Pancreas (tissue), 10 donors: ENCODE measurements around the gene ZCCHC10. TPM values are rescaled to one million over a fixed set of nuclear protein-coding genes. Genes with fewer than 3 reads are reported as not detected.
A peak's percentile ranks its signal among the peaks of the same experiment; 100 is the strongest.

ENCODE experiments used
- ATAC-seq, 4 donors: fragments of 200-7000 bp; cut with Tn5 transposase; one replicate each; pipeline versions ENCODE4 v1.8.0 to v1.9.1; 2020; ENCODE audit warnings: mild to moderate bottlenecking in 4 of 4, moderate library complexity in 4 of 4
- DNase-seq, 6 donors: peaks; one replicate each; pipeline ENCODE4 v3.0.0-alpha.2; 2020
- FAIRE-seq: peaks from 2 replicates; lab custom pipeline; 2012; peaks lifted over from hg19 to GRCh38; lab: Jason Lieb, UNC
- H3K27ac ChIP-seq, 4 donors: fragments of 200-600 bp; sonication (generic); 1 replicate in 3 of 4; 2 replicates in 1 of 4; pipeline versions ENCODE4 v1.5.0 to v1.8.0; 2020
- H3K27me3 ChIP-seq, 4 donors: fragments of 200-600 bp; one replicate each; pipeline ENCODE4 v1.8.0; 2021
- H3K36me3 ChIP-seq, 3 donors: fragments of 200-600 bp; sonication (generic) in 1 of 3; one replicate each; pipeline versions ENCODE4 v1.5.0 to v1.8.0; 2020 to 2021
- H3K4me1 ChIP-seq, 3 donors: fragments of 200-600 bp; one replicate each; pipeline ENCODE4 v1.8.0; 2021
- H3K4me3 ChIP-seq, 4 donors: fragments of 200-600 bp; sonication (generic) in 2 of 4; one replicate each; pipeline versions ENCODE4 v1.5.0 to v1.8.0; 2020 to 2021
- H3K9me3 ChIP-seq, 4 donors: fragments of 200-600 bp; one replicate each; pipeline ENCODE4 v1.8.0; 2021
- CTCF ChIP-seq, 4 donors: fragments of 200-600 bp; sonication (generic) in 3 of 4; IDR thresholded peaks; one replicate each; pipeline versions ENCODE4 v1.5.0 to v1.8.0; 2021; ENCODE audit warnings: antibody characterized with exemption in 4 of 4
- WGBS, 2 donors: extraction: QIAGEN DNeasy Blood & Tissue Kit; methylation state at CpG; one replicate each; pipeline ENCODE4 v1.1.7; 2013; 5-methylcytosine and 5-hydroxymethylcytosine counted together
- intact Hi-C, 3 donors: fragments of 100-400 bp; cut with DNase I; formaldehyde crosslinking; loops; one replicate each; pipeline versions ENCODE4 v1.11.1 to v1.14.2; 2022
- polyA plus RNA-seq, 2 donors: library from polyadenylated mRNA; stranded (reverse); fragments of 200-250 nt; gene quantifications; one replicate each; pipeline ENCODE4 v1.2.3, GENCODE V29; 2013
- total RNA-seq, 6 donors: library from RNA; stranded (reverse); fragmentation: NEBNext Ultra II Directional in 4 of 6; extraction: Animal tissue kit (Norgen Biotek cat#: 25700) in 4 of 6; gene quantifications; one replicate each; pipeline versions ENCODE4 v1.2.1 to v1.2.4, GENCODE V29; 2021 to 2023
- donor health status: healthy with polysubstance abuse.
- donor health status: DM: no; HTN: no; CAD: no; lungs with moderate emphysema.
- donor health status: DM: no; HTN: no; CAD: no.
- donor health status: control.
- donor health status: control.
- donor health status: Bipolar disorder and iron deficiency.
- donor health status: DM: yes; HTN: yes; CAD: no.
- donor health status: DM: no; HTN: no; CAD: no.
- donor health status: DM: no; HTN: no; CAD: no.
- donor health status: DM: yes; HTN: yes; CAD: no.

ZCCHC10 gene
- total and polyA plus RNA-seq, 8 donors: 4.8 to 13.3 (median 9.1) TPM

GRCh38 chr5:132953710-132954109 lies 72.6 kb downstream of the ZCCHC10 start:
- H3K27ac ChIP-seq: no peak overlapping the region
- H3K9me3 ChIP-seq: no peaks in the 10 kb centered on the region
- 31 to 33% methylated on average over 6 of the region's 6 CpGs for WGBS, 2 donors
- intact Hi-C loops: no loop called here
- DNase-seq: no peak
- peak in 1 of 4 donors; percentile 67 for ATAC-seq
- no peak overlapping the region for H3K4me3 ChIP-seq
- FAIRE-seq: no peak
- TF ChIP-seq CTCF (IDR thresholded peaks at IDR 0.05): no peak
- H3K36me3 ChIP-seq: no peaks in the 10 kb centered on the region
- H3K27me3 ChIP-seq: no peaks in the 10 kb centered on the region
- H3K4me1 ChIP-seq: peaks cover 11 to 16% (median 15%) of the 10 kb centered on the region in 3 donors

GRCh38 chr5:132952829-132953228 lies 73.5 kb downstream of the ZCCHC10 start:
- Histone ChIP-seq H3K9me3 (no peaks in the 10 kb centered on the region), H3K36me3 (no peaks in the 10 kb centered on the region), H3K4me1 (peaks cover 11 to 16% (median 15%) of the 10 kb centered on the region in 3 donors), H3K4me3 (no peak overlapping the region), H3K27ac (no peak overlapping the region), H3K27me3 (no peaks in the 10 kb centered on the region)
- no peak for TF ChIP-seq CTCF (IDR thresholded peaks at IDR 0.05)
- FAIRE-seq (no peak), ATAC-seq (no peak), DNase-seq (no peak)
- intact Hi-C loops: no loop called here
- 93 to 98% methylated on average over 2 of the region's 2 CpGs for WGBS, 2 donors

- Histone ChIP-seq H3K4me3 (no peak overlapping the region), H3K36me3 (no peaks in the 10 kb centered on the region), H3K27me3 (no peaks in the 10 kb centered on the region), H3K4me1 (peaks cover 11 to 16% (median 15%) of the 10 kb centered on the region in 3 donors), H3K27ac (no peak overlapping the region), H3K9me3 (no peaks in the 10 kb centered on the region)
- intact Hi-C loops: no loop called here
- no peak for FAIRE-seq
- TF ChIP-seq CTCF (IDR thresholded peaks at IDR 0.05): no peak
- no peak for ATAC-seq
- WGBS, 2 donors: 86 to 93% methylated on average over 2 of the region's 2 CpGs
- no peak for DNase-seq
Measured at GRCh38 chr5:132951897-132952296, 74.5 kb downstream of the ZCCHC10 start.

- ATAC-seq (no peak), DNase-seq (no peak), FAIRE-seq (no peak)
- WGBS, 2 donors: 96 to 100% methylated on average over 2 of the region's 2 CpGs
- Histone ChIP-seq H3K36me3 (no peaks in the 10 kb centered on the region), H3K9me3 (no peaks in the 10 kb centered on the region), H3K4me1 (peaks cover 11 to 16% (median 15%) of the 10 kb centered on the region in 3 donors), H3K4me3 (no peak overlapping the region), H3K27me3 (no peaks in the 10 kb centered on the region), H3K27ac (no peak overlapping the region)
- TF ChIP-seq CTCF (IDR thresholded peaks at IDR 0.05): no peak
- intact Hi-C loops: no loop called here
Measured at GRCh38 chr5:132949136-132949535, 77.2 kb downstream of the ZCCHC10 start.

- WGBS, 2 donors: 33 to 38% methylated on average over 2 of the region's 2 CpGs
- Histone ChIP-seq H3K27ac (no peak overlapping the region), H3K9me3 (no peaks in the 10 kb centered on the region), H3K4me3 (no peak overlapping the region), H3K4me1 (peaks cover 3 to 6% (median 3%) of the 10 kb centered on the region in 3 donors), H3K36me3 (no peaks in the 10 kb centered on the region), H3K27me3 (no peaks in the 10 kb centered on the region)
- TF ChIP-seq CTCF (IDR thresholded peaks at IDR 0.05): no peak
- FAIRE-seq (no peak), DNase-seq (no peak), ATAC-seq (no peak)
- intact Hi-C loops: no loop called here
Measured at GRCh38 chr5:132947671-132948070, 78.7 kb downstream of the ZCCHC10 start.

Other genes with a start within 250 kb of the ZCCHC10 start
- 10 to 100 TPM; 13.1 to 32.8 (median 17.1) TPM for gene SEPTIN8, start 249.3 kb downstream of the ZCCHC10 start, total RNA-seq
- 10 to 100 TPM; 17.9 to 18.6 TPM for gene SEPTIN8, start 249.3 kb downstream of the ZCCHC10 start, polyA plus RNA-seq
- gene SOWAHA, start 213.2 kb downstream of the ZCCHC10 start, total RNA-seq: 1 to 10 TPM; 1.5 to 2.8 (median 1.9) TPM
- gene SOWAHA, start 213.2 kb downstream of the ZCCHC10 start, polyA plus RNA-seq: 1 to 10 TPM; 1.4 to 5.0 TPM
- 10 to 100 TPM; 10.7 to 14.7 (median 11.6) TPM for gene SHROOM1, start 195.9 kb downstream of the ZCCHC10 start, total RNA-seq
- gene SHROOM1, start 195.9 kb downstream of the ZCCHC10 start, polyA plus RNA-seq: 10 to 100 TPM; 30.9 to 62.0 TPM
- gene GDF9, start 160.1 kb downstream of the ZCCHC10 start, total RNA-seq: under 1 TPM; 0.19 to 0.93 (median 0.31) TPM
- gene GDF9, start 160.1 kb downstream of the ZCCHC10 start, polyA plus RNA-seq: 1 to 10 TPM in 1 of 2 donors, under 1 TPM in 1; 0.42 to 1.1 TPM
- gene UQCRQ, start 159.9 kb downstream of the ZCCHC10 start, total RNA-seq: 100 to 1,000 TPM; 133 to 235 (median 189) TPM
- gene UQCRQ, start 159.9 kb downstream of the ZCCHC10 start, polyA plus RNA-seq: 100 to 1,000 TPM; 208 to 216 TPM
- 1 to 10 TPM in 3 of 6 donors, under 1 TPM in 3; 0.55 to 2.0 (median 1.1) TPM for gene LEAP2, start 152.9 kb downstream of the ZCCHC10 start, total RNA-seq
- gene LEAP2, start 152.9 kb downstream of the ZCCHC10 start, polyA plus RNA-seq: 1 to 10 TPM; 2.3 to 3.9 TPM
- gene AFF4, start 62.9 kb downstream of the ZCCHC10 start, total RNA-seq: 10 to 100 TPM; 24.8 to 40.2 (median 27.8) TPM
- gene AFF4, start 62.9 kb downstream of the ZCCHC10 start, polyA plus RNA-seq: 10 to 100 TPM in 1 of 2 donors, 1 to 10 TPM in 1; 6.7 to 12.5 TPM
- 10 to 100 TPM; 21.3 to 44.0 (median 32.4) TPM for gene HSPA4, start 25.5 kb upstream of the ZCCHC10 start, total RNA-seq
- 10 to 100 TPM; 29.9 to 33.5 TPM for gene HSPA4, start 25.5 kb upstream of the ZCCHC10 start, polyA plus RNA-seq